GM18868 (cell line): ENCODE results near the gene CEACAM5.
"Not testable (repeated sequence)": the region's sequence is repeated elsewhere in the genome, so short reads cannot be mapped to it uniquely, and the experiment has no call there.

ENCODE experiments used
- ATAC-seq: cut with Tn5 transposase; IDR thresholded peaks from one replicate; pipeline ENCODE4 v1.9.1; 2021; ENCODE audit warnings: mild to moderate bottlenecking, moderate library complexity; ENCODE audit not compliant: unreplicated experiment

The CEACAM5 gene

DNA sequence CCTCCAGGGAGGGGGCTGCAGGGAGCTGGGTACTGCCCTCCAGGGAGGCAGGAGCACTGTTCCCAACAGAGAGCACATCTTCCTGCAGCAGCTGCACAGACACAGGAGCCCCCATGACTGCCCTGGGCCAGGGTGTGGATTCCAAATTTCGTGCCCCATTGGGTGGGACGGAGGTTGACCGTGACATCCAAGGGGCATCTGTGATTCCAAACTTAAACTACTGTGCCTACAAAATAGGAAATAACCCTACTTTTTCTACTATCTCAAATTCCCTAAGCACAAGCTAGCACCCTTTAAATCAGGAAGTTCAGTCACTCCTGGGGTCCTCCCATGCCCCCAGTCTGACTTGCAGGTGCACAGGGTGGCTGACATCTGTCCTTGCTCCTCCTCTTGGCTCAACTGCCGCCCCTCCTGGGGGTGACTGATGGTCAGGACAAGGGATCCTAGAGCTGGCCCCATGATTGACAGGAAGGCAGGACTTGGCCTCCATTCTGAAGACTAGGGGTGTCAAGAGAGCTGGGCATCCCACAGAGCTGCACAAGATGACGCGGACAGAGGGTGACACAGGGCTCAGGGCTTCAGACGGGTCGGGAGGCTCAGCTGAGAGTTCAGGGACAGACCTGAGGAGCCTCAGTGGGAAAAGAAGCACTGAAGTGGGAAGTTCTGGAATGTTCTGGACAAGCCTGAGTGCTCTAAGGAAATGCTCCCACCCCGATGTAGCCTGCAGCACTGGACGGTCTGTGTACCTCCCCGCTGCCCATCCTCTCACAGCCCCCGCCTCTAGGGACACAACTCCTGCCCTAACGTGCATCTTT is 7.8 kb upstream of the CEACAM5 start:
- ATAC-seq: no peak

DNA sequence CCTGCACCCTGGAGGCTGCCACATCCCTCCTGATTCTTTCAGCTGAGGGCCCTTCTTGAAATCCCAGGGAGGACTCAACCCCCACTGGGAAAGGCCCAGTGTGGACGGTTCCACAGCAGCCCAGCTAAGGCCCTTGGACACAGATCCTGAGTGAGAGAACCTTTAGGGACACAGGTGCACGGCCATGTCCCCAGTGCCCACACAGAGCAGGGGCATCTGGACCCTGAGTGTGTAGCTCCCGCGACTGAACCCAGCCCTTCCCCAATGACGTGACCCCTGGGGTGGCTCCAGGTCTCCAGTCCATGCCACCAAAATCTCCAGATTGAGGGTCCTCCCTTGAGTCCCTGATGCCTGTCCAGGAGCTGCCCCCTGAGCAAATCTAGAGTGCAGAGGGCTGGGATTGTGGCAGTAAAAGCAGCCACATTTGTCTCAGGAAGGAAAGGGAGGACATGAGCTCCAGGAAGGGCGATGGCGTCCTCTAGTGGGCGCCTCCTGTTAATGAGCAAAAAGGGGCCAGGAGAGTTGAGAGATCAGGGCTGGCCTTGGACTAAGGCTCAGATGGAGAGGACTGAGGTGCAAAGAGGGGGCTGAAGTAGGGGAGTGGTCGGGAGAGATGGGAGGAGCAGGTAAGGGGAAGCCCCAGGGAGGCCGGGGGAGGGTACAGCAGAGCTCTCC is 6.9 kb upstream of the CEACAM5 start:
- no peak for ATAC-seq

GRCh38 chr19:41702171-41702651 is 6.2 kb upstream of the CEACAM5 start:
- no peak for ATAC-seq

DNA sequence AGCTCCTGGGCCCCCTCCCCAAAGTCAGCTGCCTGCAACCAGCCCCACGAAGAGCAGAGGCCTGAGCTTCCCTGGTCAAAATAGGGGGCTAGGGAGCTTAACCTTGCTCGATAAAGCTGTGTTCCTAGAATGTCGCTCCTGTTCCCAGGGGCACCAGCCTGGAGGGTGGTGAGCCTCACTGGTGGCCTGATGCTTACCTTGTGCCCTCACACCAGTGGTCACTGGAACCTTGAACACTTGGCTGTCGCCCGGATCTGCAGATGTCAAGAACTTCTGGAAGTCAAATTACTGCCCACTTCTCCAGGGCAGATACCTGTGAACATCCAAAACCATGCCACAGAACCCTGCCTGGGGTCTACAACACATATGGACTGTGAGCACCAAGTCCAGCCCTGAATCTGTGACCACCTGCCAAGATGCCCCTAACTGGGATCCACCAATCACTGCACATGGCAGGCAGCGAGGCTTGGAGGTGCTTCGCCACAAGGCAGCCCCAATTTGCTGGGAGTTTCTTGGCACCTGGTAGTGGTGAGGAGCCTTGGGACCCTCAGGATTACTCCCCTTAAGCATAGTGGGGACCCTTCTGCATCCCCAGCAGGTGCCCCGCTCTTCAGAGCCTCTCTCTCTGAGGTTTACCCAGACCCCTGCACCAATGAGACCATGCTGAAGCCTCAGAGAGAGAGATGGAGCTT is 4.7 kb upstream of the CEACAM5 start:
- no peak for ATAC-seq

GRCh38 chr19:41705393-41706174 is 2.8 kb upstream of the CEACAM5 start:
- ATAC-seq: no peak

- ATAC-seq: no peak
These were observed 1.5 kb upstream of the CEACAM5 start for GRCh38 chr19:41706741-41707501.

DNA sequence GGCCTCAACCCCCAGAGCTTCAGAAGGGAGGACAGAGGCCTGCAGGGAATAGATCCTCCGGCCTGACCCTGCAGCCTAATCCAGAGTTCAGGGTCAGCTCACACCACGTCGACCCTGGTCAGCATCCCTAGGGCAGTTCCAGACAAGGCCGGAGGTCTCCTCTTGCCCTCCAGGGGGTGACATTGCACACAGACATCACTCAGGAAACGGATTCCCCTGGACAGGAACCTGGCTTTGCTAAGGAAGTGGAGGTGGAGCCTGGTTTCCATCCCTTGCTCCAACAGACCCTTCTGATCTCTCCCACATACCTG is 969 bp upstream of the CEACAM5 start:
- no peak for ATAC-seq

- ATAC-seq: no peak
These were observed 505 bp upstream of the CEACAM5 start for GRCh38 chr19:41707871-41708371.

GRCh38 chr19:41709516-41709915 is 1.1 kb downstream of the CEACAM5 start:
- not testable (repeated sequence) for ATAC-seq

DNA sequence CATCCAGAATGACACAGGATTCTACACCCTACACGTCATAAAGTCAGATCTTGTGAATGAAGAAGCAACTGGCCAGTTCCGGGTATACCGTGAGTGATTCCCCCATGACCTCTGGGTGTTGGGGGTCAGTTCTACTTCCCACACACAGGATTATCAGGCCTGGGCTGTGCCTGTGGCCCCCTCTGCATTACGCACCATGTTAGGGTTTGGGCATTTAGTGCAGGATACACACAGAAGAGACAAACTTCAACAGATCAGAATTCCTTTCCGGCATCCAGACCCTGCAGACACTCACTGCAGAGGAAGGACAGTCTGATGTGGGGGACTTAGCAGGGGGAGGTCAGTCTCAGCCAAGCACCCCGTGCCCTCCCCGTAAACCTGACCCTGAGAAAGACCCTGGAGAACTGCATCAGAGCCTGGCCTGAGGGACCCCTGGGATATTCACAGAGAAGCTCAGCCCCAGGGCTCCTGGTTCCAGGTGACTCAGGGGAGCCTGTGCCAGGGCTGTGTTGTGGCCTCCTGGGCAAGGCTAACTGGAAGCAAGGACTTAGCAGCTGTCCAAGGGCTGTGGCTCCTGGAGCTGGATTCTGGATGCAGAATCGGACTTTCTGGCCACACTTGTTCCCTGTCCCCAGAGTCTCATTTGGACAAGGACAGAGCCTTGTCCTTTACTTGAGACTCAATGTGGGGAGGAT is 1.7 kb downstream of the CEACAM5 start:
- no peak for ATAC-seq

DNA sequence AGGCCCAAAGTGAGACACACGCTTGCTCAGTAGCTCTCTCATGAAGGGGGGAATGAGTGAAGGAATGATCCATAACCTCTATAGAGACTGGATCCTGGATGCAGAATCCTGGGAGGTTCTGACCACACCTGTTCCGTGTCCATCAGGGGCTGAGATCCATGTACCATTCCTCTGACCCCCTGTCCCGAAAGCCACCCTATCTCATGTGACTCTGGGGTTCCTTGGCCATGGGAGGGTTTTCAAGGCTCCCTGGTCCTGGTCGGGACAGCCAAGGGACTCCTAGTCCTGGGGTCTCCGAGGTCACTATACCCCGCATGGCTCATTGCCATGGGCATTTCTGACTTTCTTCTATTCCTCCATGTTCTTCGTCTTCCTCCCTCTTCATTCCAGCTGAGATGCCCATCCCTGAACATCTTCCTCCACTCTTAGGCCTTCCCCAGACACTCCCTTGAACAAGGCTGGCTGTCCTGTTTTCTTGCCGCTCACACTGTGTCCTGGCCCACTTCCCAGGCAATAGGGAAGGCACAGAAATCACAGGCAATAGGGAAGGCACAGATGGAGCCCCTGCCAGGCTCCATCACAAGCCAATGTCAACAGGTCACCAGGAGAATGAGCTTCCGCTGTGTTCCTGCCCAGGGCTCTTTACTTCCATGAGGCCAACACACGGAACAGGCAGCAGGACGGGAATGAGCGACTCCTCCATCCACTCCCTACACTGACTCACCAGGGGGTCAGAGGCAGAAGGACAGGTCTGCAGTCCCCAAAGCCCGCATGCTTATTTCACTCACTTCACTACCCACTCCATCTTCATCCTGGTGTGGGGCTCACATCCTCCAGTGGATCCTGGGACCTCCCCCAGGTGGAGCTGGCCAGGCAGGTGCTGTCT is 3.2 kb downstream of the CEACAM5 start:
- ATAC-seq: no peak

- no peak for ATAC-seq
These were observed 6.2 kb downstream of the CEACAM5 start for GRCh38 chr19:41714598-41714997.

DNA sequence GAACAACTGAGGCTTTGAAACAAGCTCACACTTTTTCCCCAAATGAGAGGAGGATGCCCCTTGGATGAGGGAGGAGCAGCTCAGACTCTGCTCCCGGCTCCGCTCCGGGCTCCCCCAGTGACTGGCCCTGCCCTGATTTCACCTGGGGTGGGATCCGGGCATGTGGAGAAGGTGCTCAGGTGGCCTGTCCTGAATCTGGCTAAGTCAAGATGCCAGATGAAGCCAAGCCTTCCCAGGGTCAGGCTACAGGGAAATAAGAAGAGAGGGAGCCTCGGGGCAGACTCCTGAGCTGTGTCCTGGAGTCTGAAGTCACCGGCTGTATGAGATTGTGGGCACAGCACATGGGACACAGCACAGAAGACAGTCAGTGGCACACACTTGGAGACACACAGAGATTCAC is 10.3 kb downstream of the CEACAM5 start:
- no peak for ATAC-seq

DNA sequence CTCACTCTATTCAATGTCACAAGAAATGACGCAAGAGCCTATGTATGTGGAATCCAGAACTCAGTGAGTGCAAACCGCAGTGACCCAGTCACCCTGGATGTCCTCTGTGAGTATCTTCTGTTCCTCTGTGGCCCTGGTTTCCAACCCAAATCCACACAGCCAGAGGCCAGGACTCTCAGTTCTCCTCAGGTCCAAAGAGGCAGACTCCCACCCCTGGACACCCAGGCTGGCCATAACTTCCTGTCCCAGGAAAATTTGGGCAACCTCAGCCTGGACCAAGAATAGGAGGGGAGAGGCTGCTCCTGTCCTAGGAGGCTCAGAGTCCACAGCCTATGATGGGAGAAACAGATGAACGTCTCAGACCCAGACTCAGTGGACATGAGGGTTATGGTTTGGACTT is 11.7 kb downstream of the CEACAM5 start:
- no peak for ATAC-seq

DNA sequence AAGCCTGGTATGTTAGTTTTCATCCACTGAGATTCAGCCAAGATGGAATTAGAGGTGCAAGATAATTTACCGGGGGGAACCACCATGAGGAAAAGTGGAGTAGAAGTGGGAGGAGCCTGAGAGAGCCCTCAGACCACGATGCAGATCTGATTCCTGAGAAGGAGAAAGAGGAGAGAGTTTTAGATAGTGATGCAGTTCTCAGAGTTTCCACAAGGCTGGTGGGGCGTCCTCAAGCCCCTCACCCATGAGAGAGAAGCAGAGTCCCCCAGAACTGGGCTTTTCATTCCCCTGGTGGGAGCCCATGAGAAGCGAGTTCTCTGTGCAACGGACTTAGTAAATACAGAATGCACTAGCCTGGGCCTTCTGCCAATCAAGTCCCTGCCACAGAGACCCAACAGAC is 18.1 kb downstream of the CEACAM5 start:
- ATAC-seq: no peak

DNA sequence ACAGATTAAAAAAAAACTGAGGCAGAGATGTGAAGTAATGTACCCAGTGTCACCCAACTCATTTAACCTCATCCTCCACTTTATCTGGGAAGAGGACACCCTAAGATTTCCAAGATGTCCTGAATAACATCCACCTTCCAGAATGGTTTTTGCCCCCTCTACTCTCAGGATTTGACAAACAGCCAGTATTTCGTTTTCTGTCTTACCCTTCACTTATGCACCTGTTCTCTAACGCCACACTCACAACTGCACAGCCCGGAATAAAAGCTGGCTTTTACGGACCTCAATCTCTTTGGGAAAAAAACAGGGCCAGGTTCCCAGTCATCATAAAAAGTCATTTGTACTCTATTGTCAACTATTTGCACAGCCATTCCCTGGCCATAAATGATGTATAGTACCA is 25.7 kb downstream of the CEACAM5 start:
- no peak for ATAC-seq

DNA sequence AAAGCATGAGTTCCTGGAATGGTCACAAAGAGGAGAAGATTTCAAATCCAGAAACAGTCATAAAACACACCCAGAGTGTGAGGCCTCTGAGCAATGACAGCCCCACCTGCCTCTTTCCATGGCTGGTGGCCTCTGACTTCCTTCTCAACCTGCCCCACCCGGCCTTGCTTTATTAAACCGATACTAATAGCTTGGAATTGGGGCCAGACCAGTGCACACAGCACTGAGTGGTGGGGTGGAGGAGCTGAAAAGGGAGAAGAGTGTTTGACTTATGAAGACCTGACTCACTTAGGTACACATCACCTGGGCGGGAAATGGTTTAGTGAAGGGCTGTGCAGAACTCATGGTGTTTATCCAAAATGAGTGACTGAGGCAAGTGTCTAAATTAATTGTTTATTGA is 26.2 kb downstream of the CEACAM5 start:
- no peak for ATAC-seq

GRCh38 chr19:41735071-41735600 is 26.7 kb downstream of the CEACAM5 start:
- no peak for ATAC-seq
